Effector memory CD8-positive, alpha-beta T cell (primary cell): Measurements from ENCODE around the gene RASA3.

Experiments used
- ATAC-seq: fragments of 150-1000 bp; cut with Tn5 transposase; replicated peaks from 2 replicates; pipeline ENCODE4 v1.10.0; 2021; ENCODE audit warnings: mild to moderate bottlenecking, moderate library complexity
- DNase-seq, 3 experiments: peaks; one replicate each; pipeline ENCODE4 v3.0.0; 2021
- H3K27ac Mint-ChIP-seq, 2 donors: one replicate each; pipeline ENCODE4 v1.8.0; 2022; ENCODE audit warnings: mild to moderate bottlenecking in 2 of 2, mixed read lengths in 2 of 2, moderate library complexity in 2 of 2
- H3K27me3 Mint-ChIP-seq, 2 donors: one replicate each; pipeline ENCODE4 v1.8.0; 2022; ENCODE audit warnings: mixed read lengths in 2 of 2
- H3K36me3 Mint-ChIP-seq: one replicate; pipeline ENCODE4 v1.8.0; 2022; ENCODE audit warnings: mild to moderate bottlenecking, moderate library complexity, mixed read lengths; ENCODE audit not compliant: insufficient read depth
- H3K4me1 Mint-ChIP-seq, 2 donors: one replicate each; pipeline ENCODE4 v1.8.0; 2022; ENCODE audit warnings: low read depth in 2 of 2, mixed read lengths in 2 of 2
- H3K4me3 Mint-ChIP-seq, 2 donors: one replicate each; pipeline ENCODE4 v1.8.0; 2022; ENCODE audit warnings: mild to moderate bottlenecking in 2 of 2, mixed read lengths in 2 of 2, moderate library complexity in 2 of 2
- H3K9me3 Mint-ChIP-seq, 2 donors: one replicate each; pipeline ENCODE4 v1.8.0; 2022; ENCODE audit warnings: mixed read lengths in 2 of 2

RASA3 gene

DNA sequence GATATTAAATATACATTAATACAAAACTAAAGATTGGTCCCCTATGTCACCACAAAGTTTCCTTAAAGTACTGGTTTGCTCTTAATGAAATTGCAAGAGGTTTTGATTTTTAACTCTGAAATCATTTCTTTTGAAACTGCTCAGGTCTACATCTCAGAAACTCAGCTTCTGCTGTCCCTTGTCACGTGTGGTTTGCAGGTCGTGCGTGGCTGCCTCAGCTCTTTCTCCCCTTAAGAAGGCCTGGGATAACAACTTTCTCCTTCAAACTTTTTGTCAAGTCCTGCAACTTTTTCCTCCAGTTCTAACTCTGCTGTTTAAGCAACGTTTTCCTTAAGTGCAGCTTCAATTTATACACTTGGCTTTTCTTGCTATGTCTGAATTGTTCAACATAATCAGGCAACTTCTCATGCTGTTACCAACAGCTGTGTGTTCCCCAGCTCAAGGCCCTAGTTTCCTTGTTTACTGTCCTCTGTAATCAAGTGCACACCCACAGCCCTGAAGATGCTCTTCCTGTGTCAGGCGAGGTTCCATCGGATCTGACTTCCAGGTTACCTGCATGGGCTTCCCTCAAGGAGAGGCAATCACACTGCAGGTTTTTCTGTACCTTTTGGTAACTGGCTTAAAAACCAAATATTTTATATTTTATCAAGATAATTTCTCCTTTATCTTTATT is 172.0 kb downstream of the RASA3 start:
- H3K36me3 Mint-ChIP-seq, result peaks cover 45% of the 10 kb centered on the region
- no peak for DNase-seq
- no peak overlapping the region for H3K4me3 Mint-ChIP-seq
- peak overlapping the region in 1 of 2 donors; percentile 59 for H3K27ac Mint-ChIP-seq
- ATAC-seq, result no peak
- H3K4me1 Mint-ChIP-seq, result peaks cover 9 to 17% of the 10 kb centered on the region in 2 donors
- no peaks in the 10 kb centered on the region for H3K27me3 Mint-ChIP-seq
- peaks cover 1 to 8% of the 10 kb centered on the region in 2 donors for H3K9me3 Mint-ChIP-seq

DNA sequence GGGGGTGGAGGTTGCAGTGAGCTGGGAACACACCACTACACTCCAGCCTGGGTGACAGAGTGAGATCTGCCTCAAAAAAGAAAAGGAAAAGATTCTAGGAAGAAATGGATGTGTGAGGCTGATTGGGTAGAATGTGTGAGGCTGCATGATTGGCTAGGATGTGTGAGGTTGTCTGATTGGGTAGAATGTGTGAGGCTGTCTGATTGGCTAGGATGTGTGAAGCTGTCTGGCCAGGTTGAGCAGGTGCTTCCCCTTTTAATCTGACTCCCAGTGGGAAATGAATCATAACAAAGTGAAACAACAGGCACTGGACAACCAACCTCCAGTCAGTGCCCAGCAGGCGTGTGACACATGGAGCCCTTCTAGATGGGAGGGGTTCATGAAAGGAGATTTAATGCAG is 173.2 kb downstream of the RASA3 start:
- no peak overlapping the region for H3K4me3 Mint-ChIP-seq
- DNase-seq (no peak), ATAC-seq (no peak)
- H3K4me1 Mint-ChIP-seq, result peaks cover 9 to 17% of the 10 kb centered on the region in 2 donors
- peaks cover 56% of the 10 kb centered on the region for H3K36me3 Mint-ChIP-seq
- peak overlapping the region; percentile 46 to 85 for H3K27ac Mint-ChIP-seq
- H3K27me3 Mint-ChIP-seq, result no peaks in the 10 kb centered on the region
- H3K9me3 Mint-ChIP-seq, result peaks cover 1 to 8% of the 10 kb centered on the region in 2 donors

DNA sequence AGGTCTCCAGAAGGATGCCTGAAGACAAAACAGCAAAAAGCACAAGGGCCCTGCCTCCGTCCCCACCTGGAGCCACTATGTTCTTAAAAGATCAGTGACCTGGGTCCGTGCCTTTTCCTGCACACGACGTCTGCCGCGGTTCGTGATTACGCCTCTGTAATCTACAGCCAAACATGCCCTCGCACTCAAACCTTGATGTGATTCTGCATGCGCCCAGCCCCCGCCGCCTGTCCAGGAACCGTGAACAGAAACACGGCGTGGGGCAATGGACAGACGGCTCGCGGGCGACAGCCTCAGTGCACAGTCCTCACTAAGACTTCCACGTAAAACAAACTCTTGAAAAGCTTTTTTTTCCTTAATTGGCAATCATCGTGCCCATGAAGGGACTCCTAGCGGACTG is 174.1 kb downstream of the RASA3 start:
- no peak for ATAC-seq
- Mint-ChIP-seq H3K27me3 (no peaks in the 10 kb centered on the region), H3K4me3 (no peak overlapping the region), H3K9me3 (peaks cover 1 to 8% of the 10 kb centered on the region in 2 donors), H3K27ac (peak overlapping the region; percentile 16 to 85), H3K36me3 (peaks cover 59% of the 10 kb centered on the region), H3K4me1 (peaks cover 9 to 17% of the 10 kb centered on the region in 2 donors)
- no peak for DNase-seq

DNA sequence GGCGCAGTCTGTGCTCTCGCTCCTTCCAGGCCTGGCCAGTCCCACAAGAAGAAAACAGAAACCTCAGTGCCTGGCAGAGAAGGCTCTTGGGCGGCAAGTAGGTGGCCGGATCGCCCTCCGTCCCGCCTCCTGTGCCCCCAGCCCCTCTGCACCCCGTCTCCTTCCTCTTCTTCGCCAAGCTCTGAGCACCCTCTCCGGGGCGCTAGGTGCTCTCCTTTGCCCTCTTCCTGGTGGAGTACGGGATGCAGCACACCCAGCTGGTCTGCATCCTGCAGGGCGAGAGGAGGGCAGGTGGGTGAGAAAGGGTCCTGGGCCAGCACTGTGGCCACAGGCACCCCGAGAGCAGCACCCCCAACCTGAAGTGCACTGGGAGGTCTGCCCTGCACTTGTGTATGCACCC is 175.9 kb downstream of the RASA3 start:
- ATAC-seq, result no peak

DNA sequence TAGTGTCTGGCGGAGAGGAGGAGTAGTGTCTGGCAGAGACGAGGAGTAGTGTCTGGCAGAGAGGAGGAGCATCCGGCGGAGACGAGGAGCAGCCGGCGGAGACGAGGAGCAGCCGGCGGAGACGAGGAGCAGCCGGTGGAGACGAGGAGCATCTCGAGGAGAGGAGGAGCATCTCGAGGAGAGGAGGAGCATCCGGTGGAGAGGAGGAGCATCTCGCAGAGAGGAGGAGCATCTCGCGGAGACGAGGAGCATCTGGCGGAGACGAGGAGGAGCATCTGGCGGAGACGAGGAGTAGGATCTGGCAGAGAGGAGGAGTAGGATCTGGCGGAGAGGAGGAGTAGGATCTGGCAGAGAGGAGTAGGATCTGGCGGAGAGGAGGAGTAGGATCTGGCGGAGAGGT is 176.7 kb downstream of the RASA3 start:
- DNase-seq (no peak), ATAC-seq (no peak)
- H3K9me3 Mint-ChIP-seq, result peaks cover 1 to 8% of the 10 kb centered on the region in 2 donors
- no peaks in the 10 kb centered on the region for H3K27me3 Mint-ChIP-seq
- peaks cover 56% of the 10 kb centered on the region for H3K36me3 Mint-ChIP-seq
- peak overlapping the region in 1 of 2 donors; percentile 21 for H3K4me3 Mint-ChIP-seq
- H3K4me1 Mint-ChIP-seq, result peaks cover 11 to 17% of the 10 kb centered on the region in 2 donors
- peak overlapping the region in 1 of 2 donors; percentile 90 for H3K27ac Mint-ChIP-seq

More for the DNA sequence above, 175.9 kb downstream of the RASA3 start:
- peaks cover 1 to 8% of the 10 kb centered on the region in 2 donors for H3K9me3 Mint-ChIP-seq
- DNase-seq, result no peak
- H3K4me3 Mint-ChIP-seq, result no peak overlapping the region
- peaks cover 56% of the 10 kb centered on the region for H3K36me3 Mint-ChIP-seq
- peaks cover 10 to 17% of the 10 kb centered on the region in 2 donors for H3K4me1 Mint-ChIP-seq
- peak overlapping the region in 1 of 2 donors; percentile 85 for H3K27ac Mint-ChIP-seq
- H3K27me3 Mint-ChIP-seq, result no peaks in the 10 kb centered on the region

DNA sequence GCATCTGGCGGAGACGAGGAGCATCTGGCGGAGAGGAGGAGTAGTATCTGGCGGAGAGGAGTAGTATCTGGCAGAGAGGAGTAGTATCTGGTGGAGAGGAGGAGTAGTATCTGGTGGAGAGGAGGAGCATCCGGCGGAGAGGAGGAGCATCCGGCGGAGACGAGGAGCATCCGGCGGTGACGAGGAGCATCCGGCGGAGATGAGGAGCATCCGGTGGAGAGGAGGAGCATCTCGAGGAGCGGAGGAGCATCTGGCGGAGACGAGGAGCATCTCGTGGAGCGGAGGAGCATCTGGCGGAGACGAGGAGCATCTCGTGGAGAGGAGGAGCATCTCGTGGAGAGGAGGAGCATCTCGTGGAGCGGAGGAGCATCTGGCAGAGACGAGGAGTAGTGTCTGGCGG is 177.2 kb downstream of the RASA3 start:
- Mint-ChIP-seq H3K27me3 (no peaks in the 10 kb centered on the region), H3K9me3 (peaks cover 0 to 8% of the 10 kb centered on the region in 2 donors), H3K4me3 (peak overlapping the region in 1 of 2 donors; percentile 38), H3K36me3 (peaks cover 56% of the 10 kb centered on the region), H3K4me1 (peaks cover 11 to 17% of the 10 kb centered on the region in 2 donors), H3K27ac (peak overlapping the region in 1 of 2 donors; percentile 90)
- ATAC-seq (no peak), DNase-seq (no peak)

DNA sequence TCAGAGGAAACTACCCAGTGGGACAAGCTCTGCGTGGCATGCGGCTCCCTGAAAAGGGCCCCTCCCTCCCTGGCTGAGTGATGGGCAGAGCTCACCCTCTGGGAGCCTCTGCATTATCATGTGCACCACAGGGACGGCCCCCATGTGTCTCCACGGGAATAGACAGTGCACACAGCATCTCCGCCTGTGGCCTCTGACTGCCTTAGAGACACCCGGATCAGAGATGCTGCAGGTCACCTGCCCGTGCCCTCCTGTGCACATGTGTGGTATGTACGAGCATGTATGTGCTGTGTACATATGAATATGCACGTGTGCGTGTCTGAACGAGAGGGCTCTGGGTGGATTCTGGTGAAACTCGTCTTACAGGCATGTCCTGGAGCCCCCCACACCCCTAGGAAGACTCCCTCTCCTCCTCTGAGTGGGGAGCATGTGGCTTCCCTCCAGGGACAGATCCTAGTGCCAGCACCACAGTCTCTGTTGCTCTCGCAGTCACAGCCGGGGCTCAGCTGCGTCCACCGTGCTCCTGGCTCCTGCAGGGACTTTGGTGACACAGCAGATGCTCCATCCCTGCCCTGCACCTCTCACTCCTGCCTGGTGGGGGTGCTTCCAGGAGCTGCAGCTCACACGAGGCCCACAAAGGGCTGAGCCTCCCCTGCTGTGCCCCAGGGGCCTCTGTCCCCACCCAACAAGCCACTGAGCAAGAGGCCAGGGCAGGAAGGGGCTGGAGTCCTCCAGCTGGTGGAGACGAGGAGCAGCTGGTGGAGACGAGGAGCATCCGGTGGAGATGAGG is 178.2 kb downstream of the RASA3 start:
- Mint-ChIP-seq H3K4me1 (peaks cover 11 to 16% of the 10 kb centered on the region in 2 donors), H3K27ac (peak overlapping the region in 1 of 2 donors; percentile 90), H3K27me3 (no peaks in the 10 kb centered on the region), H3K4me3 (no peak overlapping the region), H3K9me3 (peaks cover 0 to 8% of the 10 kb centered on the region in 2 donors), H3K36me3 (peaks cover 64% of the 10 kb centered on the region)
- ATAC-seq (no peak), DNase-seq (no peak)

DNA sequence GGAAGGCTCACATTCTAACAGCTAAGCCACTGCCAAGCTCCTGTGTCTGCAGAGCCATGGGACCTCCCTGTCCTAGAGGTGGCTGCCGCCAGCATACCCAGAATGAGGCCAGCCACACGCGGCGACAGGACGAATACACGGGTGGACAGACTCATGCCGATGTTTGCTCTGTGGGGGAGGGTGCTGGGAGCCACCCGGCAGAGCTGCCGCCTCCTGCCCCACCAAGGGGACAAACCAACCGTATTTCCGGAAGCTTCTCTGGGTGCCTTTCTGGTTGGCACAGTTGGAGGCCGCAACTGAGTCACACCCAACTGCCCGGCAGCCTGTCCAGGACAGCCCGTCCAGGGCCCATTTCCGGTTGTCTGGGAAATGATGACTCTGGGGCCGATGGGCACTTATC is 178.9 kb downstream of the RASA3 start:
- H3K4me3 Mint-ChIP-seq, result no peak overlapping the region
- no peak overlapping the region for H3K27ac Mint-ChIP-seq
- DNase-seq, result no peak
- peaks cover 11 to 12% of the 10 kb centered on the region in 2 donors for H3K4me1 Mint-ChIP-seq
- H3K27me3 Mint-ChIP-seq, result no peaks in the 10 kb centered on the region
- peaks cover 0 to 8% of the 10 kb centered on the region in 2 donors for H3K9me3 Mint-ChIP-seq
- peaks cover 59% of the 10 kb centered on the region for H3K36me3 Mint-ChIP-seq
- ATAC-seq, result no peak

DNA sequence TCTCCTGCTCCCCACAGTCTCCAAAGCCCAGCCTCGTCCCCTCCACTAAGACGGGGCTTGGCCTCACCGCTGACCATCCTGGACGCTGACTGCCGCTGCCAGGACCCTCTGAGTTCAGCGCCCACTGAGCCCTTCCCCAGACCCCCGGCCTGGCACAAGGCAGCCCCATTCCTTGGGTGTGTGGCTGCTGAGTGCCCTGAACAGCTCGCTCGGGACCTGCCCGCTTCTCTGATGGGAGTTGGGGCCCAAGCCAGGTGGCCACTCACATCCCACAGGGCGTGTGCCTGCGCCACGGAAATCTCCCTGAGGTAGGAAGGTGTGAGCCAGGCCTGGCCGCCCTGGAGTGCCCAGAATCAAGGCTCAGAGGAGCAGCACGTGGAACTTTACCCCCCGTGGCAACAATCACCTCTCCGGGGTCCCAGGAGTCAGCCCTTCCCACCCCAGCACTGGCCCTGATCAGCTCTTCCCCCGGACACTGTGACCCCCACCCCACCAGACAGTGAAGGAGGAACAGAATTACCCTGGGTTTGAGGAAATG is 179.4 kb downstream of the RASA3 start:
- ATAC-seq, result no peak
- peaks cover 55% of the 10 kb centered on the region for H3K36me3 Mint-ChIP-seq
- H3K27me3 Mint-ChIP-seq, result no peaks in the 10 kb centered on the region
- no peak overlapping the region for H3K4me3 Mint-ChIP-seq
- H3K4me1 Mint-ChIP-seq, result peaks cover 7 to 10% of the 10 kb centered on the region in 2 donors
- no peak for DNase-seq
- H3K9me3 Mint-ChIP-seq, result peaks cover 0 to 8% of the 10 kb centered on the region in 2 donors
- H3K27ac Mint-ChIP-seq, result no peak overlapping the region

DNA sequence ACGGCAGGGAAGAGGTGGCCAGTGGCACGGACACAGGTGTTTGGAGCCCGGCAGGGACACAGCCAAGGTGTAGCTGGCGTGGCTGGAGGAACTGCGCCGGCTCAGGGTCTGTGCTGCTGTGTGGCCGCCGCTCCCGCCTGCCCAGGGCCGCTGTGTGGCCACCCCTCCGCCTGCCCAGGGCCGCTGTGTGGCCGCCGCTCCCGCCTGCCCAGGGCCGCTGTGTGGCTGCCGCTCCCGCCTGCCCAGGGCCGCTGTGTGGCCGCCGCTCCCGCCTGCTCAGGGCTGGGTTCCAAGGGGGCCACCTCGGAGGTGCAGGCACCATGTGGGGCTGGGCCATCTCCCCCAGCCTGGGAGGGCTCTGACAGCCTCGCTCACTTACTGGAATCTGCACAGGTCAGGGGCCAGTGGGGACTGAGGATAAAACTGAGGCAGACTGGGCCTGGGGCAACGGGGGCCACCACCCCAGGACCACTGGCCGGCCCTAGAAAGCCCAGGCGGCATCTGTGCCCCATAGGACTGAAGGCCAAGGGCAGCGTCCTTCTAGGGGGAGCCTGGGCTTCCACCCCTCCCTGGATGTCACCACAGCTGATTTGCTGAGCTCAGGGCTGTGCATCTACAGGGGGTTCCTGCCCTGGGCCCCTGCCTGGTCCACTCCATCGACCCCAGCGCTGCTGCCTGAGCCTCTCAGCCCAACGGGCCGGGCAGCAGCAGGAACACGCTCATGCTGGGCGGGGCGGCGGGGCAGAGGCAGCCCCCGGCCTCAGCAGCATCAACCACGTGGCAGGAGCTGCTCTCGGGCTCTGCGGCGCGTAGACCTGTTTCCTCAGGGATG is 180.1 kb downstream of the RASA3 start:
- Mint-ChIP-seq H3K27me3 (no peaks in the 10 kb centered on the region), H3K9me3 (peaks cover 0 to 8% of the 10 kb centered on the region in 2 donors), H3K4me1 (peaks cover 3 to 9% of the 10 kb centered on the region in 2 donors), H3K27ac (no peak overlapping the region), H3K36me3 (peaks cover 54% of the 10 kb centered on the region), H3K4me3 (no peak overlapping the region)
- no peak for ATAC-seq
- no peak for DNase-seq

DNA sequence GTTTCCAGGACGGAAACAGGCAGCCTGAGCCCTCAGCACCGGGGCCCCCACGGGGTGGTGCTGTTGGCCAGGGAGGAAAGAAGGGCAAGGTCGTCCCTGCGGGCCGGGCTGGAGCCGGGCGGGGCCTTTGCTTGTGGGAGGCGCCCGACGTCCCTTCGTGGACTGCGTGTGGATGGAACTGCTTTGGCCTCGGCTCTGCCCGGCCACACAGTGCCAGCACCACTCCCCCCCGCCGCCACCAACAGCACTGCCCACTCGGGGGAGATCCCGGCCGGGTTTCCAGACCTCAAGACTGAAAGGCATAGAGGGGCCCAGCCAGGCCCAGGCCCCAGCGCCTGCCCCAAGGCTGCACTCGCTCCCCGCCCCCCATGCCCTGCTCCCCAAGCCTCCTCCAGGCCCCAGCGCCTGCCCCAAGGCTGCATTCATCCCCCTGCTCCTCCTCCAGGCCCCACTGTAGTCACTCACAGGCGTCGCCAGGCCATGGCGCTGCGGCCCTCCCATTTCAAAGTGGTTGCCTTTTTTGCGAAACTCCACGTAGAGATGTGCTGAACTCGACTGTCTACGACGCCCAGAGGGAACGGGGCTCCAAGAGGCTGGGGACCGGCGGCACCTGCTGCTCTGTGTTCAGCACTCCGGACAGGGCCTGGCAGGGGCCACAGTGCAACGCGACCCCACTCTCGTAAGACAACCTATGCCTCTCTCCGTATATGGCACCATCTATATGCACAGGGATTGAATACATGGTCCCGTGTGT is 181.0 kb downstream of the RASA3 start:
- no peak overlapping the region for H3K4me3 Mint-ChIP-seq
- H3K27me3 Mint-ChIP-seq, result no peaks in the 10 kb centered on the region
- H3K36me3 Mint-ChIP-seq, result peaks cover 47% of the 10 kb centered on the region
- DNase-seq (peak in 2 of 3 experiments; percentile 16 to 23), ATAC-seq (peak; percentile 66)
- peaks cover 0 to 8% of the 10 kb centered on the region in 2 donors for H3K9me3 Mint-ChIP-seq
- H3K4me1 Mint-ChIP-seq, result peaks cover 0 to 9% of the 10 kb centered on the region in 2 donors
- peak overlapping the region in 1 of 2 donors; percentile 41 for H3K27ac Mint-ChIP-seq

DNA sequence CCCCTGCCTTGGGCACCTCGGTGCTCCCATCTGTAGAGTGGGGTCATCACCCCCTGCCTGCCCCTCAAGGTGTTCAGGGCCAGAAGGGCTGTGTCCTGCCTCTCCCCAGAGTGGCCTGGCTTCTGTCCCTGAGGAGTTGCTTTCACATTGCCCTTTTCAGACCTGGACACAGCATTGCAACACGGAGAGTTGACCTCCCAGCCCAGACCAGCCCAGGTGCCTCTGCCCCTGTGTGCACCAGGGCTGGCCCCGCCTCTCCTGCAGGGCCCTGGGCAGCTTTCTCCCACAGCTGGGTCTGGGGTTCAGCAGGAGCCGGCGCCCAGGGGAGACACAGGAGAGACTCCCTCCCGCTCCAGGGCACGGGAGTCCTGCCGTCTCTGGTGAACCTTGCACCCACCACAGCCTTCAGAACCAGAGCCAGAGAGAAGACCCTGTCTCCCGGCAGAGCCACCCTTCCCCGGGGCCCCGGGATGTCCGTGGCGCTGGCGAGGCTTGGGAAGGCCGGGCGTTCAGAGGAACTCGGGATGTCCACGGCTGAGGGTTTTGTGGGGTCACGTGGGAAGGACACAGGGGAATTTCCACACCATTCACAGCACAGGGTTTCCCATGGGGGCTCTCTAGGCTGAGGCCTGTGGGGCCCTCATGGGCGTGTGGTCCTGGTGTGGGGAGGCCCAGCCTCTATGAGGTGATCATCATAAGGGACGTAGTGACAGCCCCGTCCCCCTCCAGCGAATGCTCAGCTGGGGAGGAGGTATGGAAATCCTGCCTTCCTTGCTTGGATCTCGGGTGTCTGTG is 181.8 kb downstream of the RASA3 start:
- Mint-ChIP-seq H3K36me3 (peaks cover 47% of the 10 kb centered on the region), H3K4me3 (peak overlapping the region in 1 of 2 donors; percentile 31), H3K27ac (peak overlapping the region in 1 of 2 donors; percentile 23), H3K27me3 (no peaks in the 10 kb centered on the region), H3K9me3 (peaks cover 0 to 2% of the 10 kb centered on the region in 2 donors), H3K4me1 (peaks cover 0 to 6% of the 10 kb centered on the region in 2 donors)
- DNase-seq (no peak), ATAC-seq (peak; percentile 10)
